Nephron (organoid): ENCODE measurements around the gene GPR4.

Experiments used
- H3K27ac Mint-ChIP-seq, 3 experiments: 2 replicates each; pipeline ENCODE4 v1.8.0; 2020; ENCODE audit warnings: mixed read lengths in 3 of 3, mild to moderate bottlenecking in 2 of 3, moderate library complexity in 1 of 3
- H3K27me3 Mint-ChIP-seq: 2 replicates; pipeline ENCODE4 v1.8.0; 2021; ENCODE audit warnings: low read depth, mild to moderate bottlenecking, moderate library complexity, mixed read lengths
- H3K36me3 Mint-ChIP-seq: 2 replicates; pipeline ENCODE4 v1.8.0; 2020; ENCODE audit warnings: low read depth, mixed read lengths
- H3K4me1 Mint-ChIP-seq: 2 replicates; pipeline ENCODE4 v1.8.0; 2020; ENCODE audit warnings: mixed read lengths
- H3K4me3 Mint-ChIP-seq, 3 experiments: 2 replicates each; pipeline ENCODE4 v1.8.0; 2020; ENCODE audit warnings: mild to moderate bottlenecking in 3 of 3, mixed read lengths in 3 of 3, moderate library complexity in 2 of 3
- H3K9me3 Mint-ChIP-seq: 2 replicates; pipeline ENCODE4 v1.8.0; 2020; ENCODE audit warnings: mixed read lengths
- TF ChIP-seq, protein P1 (sequence below), 3 experiments: fragments of 200-600 bp; sonication (generic); IDR thresholded peaks; one replicate each; pipeline ENCODE4 v1.5.0; 2021; ENCODE audit warnings: antibody characterized with exemption in 3 of 3; ENCODE audit not compliant: unreplicated experiment in 3 of 3

Gene GPR4

DNA sequence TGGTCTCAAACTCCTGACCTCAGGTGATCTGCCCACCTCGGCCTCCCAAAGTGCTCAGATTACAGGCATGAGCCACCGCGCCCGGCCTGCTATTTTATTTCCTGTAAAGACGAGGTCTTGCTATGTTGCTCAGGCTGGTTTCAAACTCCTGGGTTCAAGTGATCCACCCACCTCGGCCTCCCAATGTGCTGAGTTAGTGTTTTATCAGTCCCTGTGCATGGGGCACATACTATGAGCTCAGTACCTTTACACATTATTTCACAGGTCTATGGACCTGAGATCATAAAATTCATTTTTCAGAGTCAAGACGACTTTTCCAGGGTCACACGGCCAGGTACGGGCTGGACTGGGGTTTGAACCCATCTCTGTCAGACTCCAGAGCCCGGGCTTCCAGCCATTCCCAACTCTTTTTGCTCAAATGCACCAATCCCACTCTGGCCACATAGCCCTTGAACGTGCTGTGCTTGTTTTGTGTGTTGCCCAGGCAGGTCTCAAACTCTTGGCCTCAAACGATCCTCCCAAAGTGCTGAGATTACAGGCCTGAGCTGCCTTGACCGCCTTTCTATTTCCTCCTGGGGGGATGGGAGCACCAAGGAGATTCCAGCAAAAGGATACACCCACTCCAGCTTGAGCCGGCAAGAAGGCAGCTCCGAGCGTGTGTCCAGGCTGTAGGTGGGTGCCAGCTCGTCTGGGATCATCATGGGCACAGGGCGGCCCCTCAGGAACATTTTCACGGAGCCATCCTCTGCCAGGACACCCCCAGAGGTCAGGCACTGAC is 36.1 kb upstream of the GPR4 start:
- peaks cover 17% of the 10 kb centered on the region for H3K27me3 Mint-ChIP-seq
- H3K4me1 Mint-ChIP-seq: peaks cover 24% of the 10 kb centered on the region
- TF ChIP-seq, protein P1, sequence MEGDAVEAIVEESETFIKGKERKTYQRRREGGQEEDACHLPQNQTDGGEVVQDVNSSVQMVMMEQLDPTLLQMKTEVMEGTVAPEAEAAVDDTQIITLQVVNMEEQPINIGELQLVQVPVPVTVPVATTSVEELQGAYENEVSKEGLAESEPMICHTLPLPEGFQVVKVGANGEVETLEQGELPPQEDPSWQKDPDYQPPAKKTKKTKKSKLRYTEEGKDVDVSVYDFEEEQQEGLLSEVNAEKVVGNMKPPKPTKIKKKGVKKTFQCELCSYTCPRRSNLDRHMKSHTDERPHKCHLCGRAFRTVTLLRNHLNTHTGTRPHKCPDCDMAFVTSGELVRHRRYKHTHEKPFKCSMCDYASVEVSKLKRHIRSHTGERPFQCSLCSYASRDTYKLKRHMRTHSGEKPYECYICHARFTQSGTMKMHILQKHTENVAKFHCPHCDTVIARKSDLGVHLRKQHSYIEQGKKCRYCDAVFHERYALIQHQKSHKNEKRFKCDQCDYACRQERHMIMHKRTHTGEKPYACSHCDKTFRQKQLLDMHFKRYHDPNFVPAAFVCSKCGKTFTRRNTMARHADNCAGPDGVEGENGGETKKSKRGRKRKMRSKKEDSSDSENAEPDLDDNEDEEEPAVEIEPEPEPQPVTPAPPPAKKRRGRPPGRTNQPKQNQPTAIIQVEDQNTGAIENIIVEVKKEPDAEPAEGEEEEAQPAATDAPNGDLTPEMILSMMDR (IDR thresholded peaks at IDR 0.05; ENCODE audit: unreplicated experiment in 3 of 3): no peak
- H3K4me3 Mint-ChIP-seq: peak overlapping the region; percentile 90 to 95 (median 92)
- peak overlapping the region in 1 of 3 experiments; percentile 61 for H3K27ac Mint-ChIP-seq
- H3K36me3 Mint-ChIP-seq: no peaks in the 10 kb centered on the region
- H3K9me3 Mint-ChIP-seq: no peaks in the 10 kb centered on the region

DNA sequence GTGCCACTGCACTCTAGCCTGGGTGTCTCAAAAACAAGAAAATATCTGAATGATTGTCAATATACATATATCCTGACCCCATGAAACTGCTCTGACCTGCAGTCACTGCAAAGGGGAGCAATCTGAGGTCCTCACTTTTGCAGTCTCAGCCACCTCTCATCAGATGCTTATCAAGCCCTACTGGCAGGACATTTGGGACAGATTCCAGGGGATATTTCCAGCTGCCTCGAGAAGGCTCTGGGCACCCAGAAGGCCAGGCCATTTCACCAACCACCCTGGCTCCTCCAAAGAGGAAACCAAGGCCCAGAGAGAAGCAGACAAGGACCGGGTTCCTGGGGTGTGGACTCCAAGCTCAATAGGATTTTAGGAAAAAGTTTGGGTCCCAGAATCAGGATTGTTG is 34.9 kb upstream of the GPR4 start:
- no peaks in the 10 kb centered on the region for H3K36me3 Mint-ChIP-seq
- H3K4me3 Mint-ChIP-seq: peak overlapping the region in 2 of 3 experiments; percentile 25 to 40
- no peaks in the 10 kb centered on the region for H3K9me3 Mint-ChIP-seq
- H3K27ac Mint-ChIP-seq: no peak overlapping the region
- peaks cover 21% of the 10 kb centered on the region for H3K4me1 Mint-ChIP-seq
- H3K27me3 Mint-ChIP-seq: peaks cover 14% of the 10 kb centered on the region
- TF ChIP-seq, protein P1 (IDR thresholded peaks at IDR 0.05; ENCODE audit: unreplicated experiment in 3 of 3): no peak

DNA sequence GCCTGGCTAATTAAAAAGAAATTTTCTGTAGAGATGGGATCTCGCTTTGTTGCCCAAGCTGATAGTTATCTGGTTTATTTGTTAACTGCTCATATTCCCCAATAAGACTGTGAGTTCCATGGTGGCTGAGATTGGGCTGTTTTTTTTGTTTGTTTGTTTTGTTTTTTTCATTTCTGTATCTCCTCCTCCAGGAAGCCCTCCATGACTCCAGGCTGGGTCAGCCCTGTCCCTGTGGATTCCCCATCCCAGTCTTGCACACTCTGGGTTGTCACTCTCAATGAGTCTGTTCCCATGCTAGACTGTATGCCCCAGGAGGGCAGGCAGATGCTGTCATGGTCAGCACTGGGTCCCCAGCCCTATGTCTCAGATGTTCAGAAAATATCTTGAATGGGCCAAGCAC is 34.3 kb upstream of the GPR4 start:
- H3K27me3 Mint-ChIP-seq: peaks cover 10% of the 10 kb centered on the region
- no peak overlapping the region for H3K27ac Mint-ChIP-seq
- TF ChIP-seq, protein P1 (IDR thresholded peaks at IDR 0.05; ENCODE audit: unreplicated experiment in 3 of 3): no peak
- H3K36me3 Mint-ChIP-seq: no peaks in the 10 kb centered on the region
- no peaks in the 10 kb centered on the region for H3K9me3 Mint-ChIP-seq
- no peak overlapping the region for H3K4me3 Mint-ChIP-seq
- H3K4me1 Mint-ChIP-seq: peaks cover 16% of the 10 kb centered on the region

DNA sequence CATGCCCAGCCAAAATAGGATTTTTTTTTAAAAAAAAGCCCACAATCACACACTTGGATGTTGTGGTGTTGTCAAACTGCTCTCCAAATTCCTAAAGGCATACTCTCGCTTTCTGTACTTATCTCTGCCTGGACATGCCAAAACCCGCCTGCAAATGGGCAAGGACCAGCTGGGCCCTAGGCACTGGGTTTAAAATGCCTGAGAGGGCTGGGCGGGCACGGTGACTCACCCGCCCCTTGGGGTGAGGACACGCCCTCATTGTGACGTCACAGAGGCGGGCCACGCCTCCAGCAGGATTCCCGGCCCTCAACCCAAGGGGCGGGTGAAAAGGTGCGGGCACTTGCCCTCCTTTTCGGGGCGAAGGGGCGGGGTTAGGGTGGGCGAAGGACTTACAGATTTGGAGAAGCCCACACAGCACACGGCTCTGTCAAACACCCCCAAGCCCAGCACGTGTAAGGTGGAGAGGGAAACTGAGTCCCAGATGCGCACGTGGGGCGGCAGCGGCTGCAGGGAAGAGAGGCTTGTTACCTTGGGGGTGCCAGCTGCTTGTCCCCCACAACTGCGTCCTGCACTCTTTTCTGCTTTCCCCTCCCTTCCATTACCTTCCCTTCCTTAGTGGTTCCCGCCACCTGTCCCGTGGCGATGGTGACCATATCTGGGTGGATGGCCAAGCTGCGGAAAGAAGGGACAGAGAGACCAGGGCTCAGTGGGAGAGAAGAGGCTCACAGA is 30.6 kb upstream of the GPR4 start:
- no peak overlapping the region for H3K27ac Mint-ChIP-seq
- no peaks in the 10 kb centered on the region for H3K4me1 Mint-ChIP-seq
- H3K27me3 Mint-ChIP-seq: peaks cover under 1% of the 10 kb centered on the region
- TF ChIP-seq, protein P1 (IDR thresholded peaks at IDR 0.05; ENCODE audit: unreplicated experiment in 3 of 3): no peak
- no peaks in the 10 kb centered on the region for H3K9me3 Mint-ChIP-seq
- H3K4me3 Mint-ChIP-seq: no peak overlapping the region
- H3K36me3 Mint-ChIP-seq: peaks cover under 1% of the 10 kb centered on the region

DNA sequence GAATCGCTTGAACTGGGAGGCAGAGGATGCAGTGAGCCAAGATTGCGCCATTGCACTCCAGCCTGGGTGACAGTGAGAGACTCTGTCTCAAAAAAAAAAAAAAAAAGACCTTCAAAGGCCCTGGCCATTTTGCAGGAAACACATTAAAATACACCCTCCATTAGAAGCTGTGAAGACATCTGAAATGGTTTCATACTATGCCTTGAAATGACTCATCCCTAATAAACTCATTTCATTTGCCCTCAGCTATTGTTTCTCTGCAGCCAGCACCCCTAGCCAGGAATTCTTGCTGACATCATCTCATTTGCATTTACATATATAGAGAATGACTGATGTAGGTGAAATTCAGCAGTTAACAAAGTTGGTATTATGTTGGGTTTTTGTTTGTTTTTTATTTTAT is 28.5 kb upstream of the GPR4 start:
- no peak overlapping the region for H3K4me3 Mint-ChIP-seq
- H3K36me3 Mint-ChIP-seq: peaks cover 7% of the 10 kb centered on the region
- H3K4me1 Mint-ChIP-seq: no peaks in the 10 kb centered on the region
- no peaks in the 10 kb centered on the region for H3K9me3 Mint-ChIP-seq
- H3K27me3 Mint-ChIP-seq: no peaks in the 10 kb centered on the region
- no peak overlapping the region for H3K27ac Mint-ChIP-seq
- TF ChIP-seq, protein P1 (IDR thresholded peaks at IDR 0.05; ENCODE audit: unreplicated experiment in 3 of 3): no peak
